HL-60/S4 treated with phorbol 12-myristate 13-acetate at 8.2 ng/mL for 4 days and 3 days (cell line): ENCODE results near the gene OR2J3.
"Not testable (repeated sequence)": the region's sequence is repeated elsewhere in the genome, so short reads cannot be mapped to it uniquely, and the experiment has no call there.

Experiments used
- in situ Hi-C: fragments of 300-500 bp; cut with MboI; formaldehyde crosslinking; loops from 2 replicates; pipeline ENCODE4 v1.15.0; 2022; ENCODE audit warnings: low sequenced_read_pairs

OR2J3 gene

GRCh38 chr6:29107758-29108157 lies at the start of gene OR2J3:
OR2J3 (plus strand) TSS chr6:29108058; CDS start chr6:29111891, 3,833 bp downstream.
- in situ Hi-C loops: no loop called here

DNA sequence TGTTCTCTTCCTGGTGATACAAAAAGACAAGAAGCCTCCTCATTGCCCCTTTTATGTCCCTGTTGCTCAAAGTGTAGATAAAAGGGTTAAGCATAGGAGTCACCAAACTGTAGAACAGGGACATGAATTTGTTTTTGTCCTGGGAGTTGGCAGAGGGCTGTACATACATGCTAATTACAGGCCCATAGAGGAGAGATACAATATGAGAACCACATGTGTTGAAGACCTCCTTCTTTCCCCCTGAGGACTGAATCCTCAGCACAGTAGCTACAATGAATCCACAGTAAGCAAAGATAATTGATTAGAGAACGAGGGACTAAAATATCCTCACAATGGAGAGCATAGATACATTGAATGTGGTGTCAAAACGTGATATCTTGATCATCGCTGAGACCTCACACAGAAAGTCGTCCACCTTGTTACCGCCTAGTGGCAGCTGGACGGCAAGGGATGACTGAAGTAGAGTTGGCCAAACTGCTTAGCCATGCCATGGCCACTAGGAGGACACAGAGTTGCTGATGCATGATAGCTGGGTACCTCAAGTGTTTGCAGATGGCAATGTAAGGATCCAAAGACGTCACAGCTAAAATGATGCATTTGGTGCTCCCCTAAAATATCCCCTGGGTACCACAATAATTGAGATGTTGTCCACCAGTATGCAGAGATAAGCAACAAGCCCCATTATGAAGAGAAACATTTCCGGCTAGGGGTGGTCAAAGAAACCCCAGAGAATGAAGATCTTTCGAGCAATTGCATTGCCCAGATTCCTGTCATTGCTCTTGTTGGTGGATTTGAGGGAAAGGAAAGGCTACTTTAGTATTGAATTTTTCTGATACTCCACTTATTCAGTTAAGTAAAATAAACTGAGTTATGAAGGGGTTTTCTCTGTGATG lies 35.8 kb upstream of the OR2J3 start:
- in situ Hi-C loops: no loop called here

DNA sequence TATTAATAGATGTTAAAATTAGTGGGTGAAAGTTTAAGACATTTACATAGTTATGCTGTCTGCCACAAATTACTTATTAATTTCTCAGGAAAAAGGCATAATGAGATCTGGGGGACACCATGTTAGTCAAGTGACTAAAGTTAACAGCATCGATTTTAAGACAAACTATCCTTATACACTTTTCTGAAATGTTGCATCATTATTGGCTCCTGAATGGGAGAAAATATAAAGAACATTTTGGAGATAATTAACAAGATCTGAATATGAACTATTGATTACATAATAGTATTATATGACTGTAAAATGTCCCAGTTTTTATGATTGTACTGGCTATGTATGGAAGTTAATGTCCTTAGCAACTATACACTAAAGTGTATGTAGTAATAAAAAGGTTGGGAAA lies 28.7 kb upstream of the OR2J3 start:
- in situ Hi-C loops: no loop called here

GRCh38 chr6:29081312-29081711 lies 26.5 kb upstream of the OR2J3 start:
- in situ Hi-C loops: no loop called here

- in situ Hi-C loops: no loop called here
Observed at GRCh38 chr6:29082457-29082856, 25.4 kb upstream of the OR2J3 start.

DNA sequence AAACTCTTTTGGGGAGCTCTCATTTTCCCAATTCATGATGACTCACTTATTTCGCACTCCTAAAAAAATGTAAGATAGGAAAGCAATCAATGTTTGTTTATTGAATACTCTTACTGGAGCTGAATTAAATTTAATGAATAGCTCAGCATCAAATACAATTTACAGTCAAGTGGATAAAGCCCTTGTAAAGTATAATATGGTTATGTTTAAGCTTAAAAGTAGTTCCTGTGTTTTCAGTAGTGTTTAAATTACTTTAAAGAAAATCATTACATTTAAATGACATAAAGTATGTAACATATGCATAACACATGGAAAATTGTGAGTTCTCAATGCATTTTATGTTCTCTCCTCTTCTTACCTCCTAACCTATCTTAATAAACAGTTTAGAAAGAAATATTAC lies 20.6 kb upstream of the OR2J3 start, which contains the start of gene OR2B3:
Gene OR2B3 (minus strand): TSS at position 101 of the 400 bp plus-strand sequence. CDS start 65 bp downstream, at position 36.
- in situ Hi-C loops: no loop called here

DNA sequence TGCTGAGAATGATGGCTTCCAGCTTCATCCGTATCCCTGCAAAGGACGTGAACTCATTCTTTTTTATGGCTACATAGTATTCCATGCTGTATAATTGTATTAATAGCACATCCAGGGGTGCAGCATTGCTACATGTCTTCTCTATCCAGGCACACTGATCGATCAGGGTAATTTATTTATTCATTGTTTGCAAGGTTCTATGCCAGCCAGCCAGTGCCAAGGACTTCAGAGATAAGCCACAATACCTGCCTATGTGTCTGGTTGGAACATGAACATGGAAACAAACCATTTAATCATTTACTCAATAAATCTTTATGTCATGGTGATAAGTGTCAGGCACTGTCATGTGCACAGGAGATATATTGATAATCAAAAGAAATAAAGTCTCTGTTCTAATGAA lies 14.9 kb upstream of the OR2J3 start:
- in situ Hi-C loops: no loop called here

- in situ Hi-C loops: no loop called here
Observed at GRCh38 chr6:29097803-29098202, 10.1 kb upstream of the OR2J3 start.

GRCh38 chr6:29099190-29099589 lies 8.7 kb upstream of the OR2J3 start, which contains the start of gene OR2J1:
OR2J1 (plus strand) TSS chr6:29099490; CDS start chr6:29100943, 1,453 bp downstream.
- in situ Hi-C loops: no loop called here

DNA sequence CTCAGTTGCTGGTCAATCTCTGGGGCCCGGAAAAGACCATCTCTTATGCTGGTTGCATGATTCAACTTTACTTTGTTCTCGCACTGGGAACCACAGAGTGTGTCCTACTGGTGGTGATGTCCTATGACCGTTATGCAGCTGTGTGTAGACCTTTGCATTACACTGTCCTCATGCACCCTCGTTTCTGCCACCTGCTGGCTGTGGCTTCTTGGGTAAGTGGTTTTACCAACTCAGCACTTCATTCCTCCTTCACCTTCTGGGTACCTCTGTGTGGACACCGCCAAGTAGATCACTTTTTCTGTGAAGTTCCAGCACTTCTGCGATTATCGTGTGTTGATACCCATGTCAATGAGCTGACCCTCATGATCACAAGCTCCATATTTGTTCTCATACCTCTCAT lies 4.3 kb downstream of the OR2J3 start:
- in situ Hi-C loops: no loop called here

- in situ Hi-C loops: not testable (repeated sequence)
Observed at GRCh38 chr6:29114964-29115363, 7.1 kb downstream of the OR2J3 start.

- in situ Hi-C loops: no loop called here
Observed at GRCh38 chr6:29129326-29130012, 21.6 kb downstream of the OR2J3 start.

- in situ Hi-C loops: no loop called here
Observed at GRCh38 chr6:29130644-29131043, 22.8 kb downstream of the OR2J3 start.

GRCh38 chr6:29131691-29132090 lies 23.8 kb downstream of the OR2J3 start:
- in situ Hi-C loops: no loop called here

DNA sequence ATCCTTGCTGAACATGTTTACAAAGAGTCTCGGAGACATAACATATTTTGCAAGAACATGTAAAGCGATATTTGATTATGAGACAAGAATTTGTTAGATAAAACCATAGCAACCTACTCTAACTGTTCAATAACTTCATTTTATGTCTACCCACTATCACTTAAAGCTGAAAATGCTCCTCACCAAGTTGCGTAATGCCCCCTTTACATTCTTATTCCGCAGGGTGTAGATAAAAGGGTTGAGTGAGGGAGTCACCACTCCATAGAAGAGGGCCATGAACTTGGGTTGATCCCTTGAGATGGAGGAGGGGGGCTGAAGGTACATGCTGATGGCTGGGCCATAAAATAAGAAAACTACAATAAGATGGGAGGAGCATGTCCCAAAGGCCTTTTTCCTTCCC lies 29.9 kb downstream of the OR2J3 start:
- in situ Hi-C loops: no loop called here

GRCh38 chr6:29141606-29142005 lies 33.7 kb downstream of the OR2J3 start:
- in situ Hi-C loops: no loop called here

DNA sequence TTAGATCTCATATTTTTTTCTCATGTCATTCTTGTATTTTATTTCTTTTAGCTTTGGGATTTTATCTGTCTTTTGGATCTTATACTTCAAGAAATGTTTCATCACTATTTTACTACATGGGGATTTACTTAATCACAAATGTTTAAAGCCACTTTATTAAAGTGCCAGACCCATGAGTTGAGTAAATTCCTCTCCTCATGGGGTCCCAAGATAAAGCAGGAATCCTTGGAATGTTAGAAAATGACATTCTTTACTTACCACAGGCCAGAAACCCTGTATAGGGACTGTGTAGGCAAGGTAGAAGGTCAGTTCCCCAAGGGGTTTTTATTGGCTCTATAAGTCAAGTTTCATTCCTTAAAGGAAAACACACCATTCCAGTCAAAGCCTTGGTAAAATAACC lies 34.5 kb downstream of the OR2J3 start:
- in situ Hi-C loops: no loop called here

DNA sequence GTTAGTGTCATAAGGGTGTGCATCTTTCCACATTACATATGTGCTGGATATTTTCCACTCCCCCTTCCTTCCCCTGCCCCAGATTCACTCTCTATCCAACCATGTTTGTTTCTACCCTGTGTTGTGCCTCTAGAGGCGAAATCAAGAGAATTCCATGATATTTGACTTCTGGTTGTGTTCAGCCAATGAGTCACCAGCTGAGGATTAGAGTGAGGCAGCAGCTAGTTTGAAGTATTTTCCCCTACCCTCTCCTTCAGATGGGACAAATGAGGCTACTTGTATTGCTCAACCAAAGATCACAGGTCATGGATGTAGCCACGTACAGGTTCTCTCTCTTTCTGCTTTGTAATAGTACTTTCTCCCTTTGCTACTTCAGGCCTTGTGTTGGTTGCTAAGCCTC lies 38.3 kb downstream of the OR2J3 start:
- in situ Hi-C loops: no loop called here

DNA sequence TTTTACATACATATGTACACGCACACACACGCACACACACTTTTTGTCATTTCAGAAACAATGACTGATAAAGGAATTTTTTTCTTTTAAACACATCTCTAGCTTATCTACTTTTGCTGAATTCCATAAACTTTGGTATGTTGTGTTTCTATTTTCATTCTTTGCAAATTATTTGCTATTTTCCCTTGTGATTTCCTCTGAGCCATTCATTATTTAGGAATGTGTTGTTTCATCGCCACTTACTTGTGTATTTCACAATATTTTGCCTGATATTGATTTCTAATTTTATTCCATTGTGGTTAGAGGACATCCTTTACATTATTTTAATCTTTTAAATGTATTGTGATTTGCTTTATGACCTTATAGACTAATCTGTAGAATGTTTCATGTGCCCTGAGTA lies 39.2 kb downstream of the OR2J3 start:
- in situ Hi-C loops: no loop called here

DNA sequence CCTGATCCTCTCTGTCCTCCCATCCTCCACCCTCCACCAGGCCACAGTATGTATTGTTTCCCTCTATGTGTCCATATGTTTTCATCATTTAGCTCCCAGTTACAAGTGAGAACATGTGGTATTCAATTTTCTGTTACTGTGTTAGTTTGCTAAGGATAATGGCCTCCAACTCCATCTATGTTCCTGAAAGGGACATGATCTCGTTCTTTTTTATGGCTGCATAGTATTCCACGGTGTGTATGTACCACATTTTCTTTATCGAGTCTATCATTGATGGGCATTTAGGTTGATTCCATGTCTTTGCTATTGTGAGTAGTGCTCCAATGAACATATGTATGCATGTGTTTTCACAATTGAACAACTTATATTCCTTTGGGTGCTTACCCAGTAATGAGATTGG lies 41.6 kb downstream of the OR2J3 start:
- in situ Hi-C loops: not testable (repeated sequence)

DNA sequence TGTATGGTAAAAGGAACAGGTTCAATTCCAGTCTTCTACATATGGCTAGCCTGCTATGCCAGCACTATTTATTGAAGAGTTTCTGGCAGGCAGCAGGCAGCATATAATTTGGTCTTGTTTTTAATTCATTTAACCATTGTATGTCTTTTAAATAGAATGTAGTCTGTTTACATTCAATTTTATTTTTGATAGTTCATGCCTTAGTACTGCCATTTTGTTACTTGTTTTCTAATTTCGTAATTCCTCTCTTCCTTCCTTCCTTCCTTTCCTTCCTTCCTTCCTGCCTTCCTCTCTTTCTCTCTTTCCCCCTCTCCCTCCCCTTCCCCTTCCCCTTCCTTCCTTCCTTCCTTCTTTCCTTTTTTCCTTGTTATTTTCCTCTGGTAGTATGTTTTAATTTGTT lies 45.2 kb downstream of the OR2J3 start:
- in situ Hi-C loops: no loop called here

DNA sequence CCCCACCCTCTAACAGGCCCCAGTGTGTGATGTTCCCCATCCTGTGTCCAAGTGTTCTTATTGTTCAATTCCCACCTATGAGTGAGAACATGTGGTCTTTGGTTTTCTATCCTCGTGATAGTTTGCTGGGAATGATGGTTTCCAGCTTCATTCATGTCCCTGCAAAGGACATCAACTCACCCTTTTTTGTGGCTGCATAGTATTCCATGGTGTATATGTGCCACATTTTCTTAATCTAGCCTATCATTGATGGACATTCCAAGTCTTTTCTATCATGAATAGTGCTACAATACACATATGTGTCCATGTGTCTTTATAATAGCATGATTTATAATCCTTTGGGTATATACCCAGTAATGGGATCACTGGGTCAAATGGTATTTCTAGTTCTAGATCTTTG lies 47.3 kb downstream of the OR2J3 start:
- in situ Hi-C loops: not testable (repeated sequence)
